HCT116 (cell line): ENCODE data around the gene FBXO47. TPM values are rescaled to one million over a fixed set of nuclear protein-coding genes. Genes with fewer than 3 reads are reported as not detected.

Source experiments
- ATAC-seq: fragments of 200-7000 bp; cut with Tn5 transposase; 2 replicates; pipeline ENCODE4 v1.9.1; 2020; ENCODE audit warnings: mild to moderate bottlenecking, moderate library complexity
- BruUV-seq: library from RNA; stranded (reverse); fragments of 400-500 nt; replicated peaks from 2 replicates; lab custom pipeline; 2021; lab: Mats Ljungman, UMichigan
- CTCF ChIA-PET: fragments of 300-600 bp; sonication (Branson Sonifier 250); formaldehyde crosslinking; loops from one replicate; lab custom pipeline; 2021; ENCODE audit warnings: antibody characterized with exemption; lab: Charles Lee
- POLR2A ChIA-PET: fragments of 300-600, 350-600 bp; sonication (Branson Sonifier 250); formaldehyde crosslinking; loops from one replicate; lab custom pipeline; 2021; ENCODE audit warnings: antibody characterized with exemption; lab: Charles Lee
- RAD21 ChIA-PET, 2 experiments: fragments of 300-600 bp; sonication (Branson Sonifier 250); formaldehyde crosslinking; loops; one replicate each; lab custom pipeline; 2023; ENCODE audit warnings: low total read pairs in 2 of 2; ENCODE audit not compliant: uncharacterized antibody in 2 of 2, unreplicated experiment in 2 of 2, low non-redundant PET in 1 of 2; lab: Charles Lee
- DNase-seq: peaks from one replicate; pipeline ENCODE4 v3.0.0-alpha.2; 2010; ENCODE audit warnings: low read depth, low spot score
- H2AFZ ChIP-seq: fragments of 200-600 bp; shearing (Covaris generic), sonication (generic); 2 replicates; pipeline ENCODE4 v1.6.1; 2017; ENCODE audit warnings: low read depth, mixed run types, mixed read lengths, antibody characterized with exemption, low read length; ENCODE audit not compliant: poor library complexity, severe bottlenecking
- H3K27ac ChIP-seq: 2 replicates; pipeline ENCODE4 v1.5.1; 2012; ENCODE audit warnings: low read depth, low read length
- H3K27me3 ChIP-seq: fragments of 200-600 bp; sonication (generic); 2 replicates; pipeline ENCODE4 v1.6.1; 2016; ENCODE audit warnings: mixed run types, low read length, mixed read lengths; ENCODE audit not compliant: insufficient read depth
- H3K36me3 ChIP-seq, 2 experiments: fragments of 200-500 bp in 1 of 2; fragments of 200-600 bp in 1 of 2; sonication (Bioruptor generic) in 1 of 2; sonication (generic) in 1 of 2; 2 replicates each; pipeline versions ENCODE4 v1.5.1 to v1.6.1; 2014 to 2016; ENCODE audit warnings: low read length in 2 of 2, inconsistent platforms in 1 of 2, mixed read lengths in 1 of 2, mixed run types in 1 of 2; ENCODE audit not compliant: insufficient read depth in 2 of 2, control insufficient read depth in 1 of 2
- H3K4me1 ChIP-seq, 2 experiments: fragments of 200-600 bp in 1 of 2; sonication (generic) in 1 of 2; 2 replicates each; pipeline versions ENCODE4 v1.5.1 to v1.6.1; 2012 to 2017; ENCODE audit warnings: low read length in 2 of 2, inconsistent platforms in 1 of 2, mild to moderate bottlenecking in 1 of 2, mixed read lengths in 1 of 2, mixed run types in 1 of 2, moderate library complexity in 1 of 2; ENCODE audit not compliant: insufficient read depth in 2 of 2, control insufficient read depth in 1 of 2
- H3K4me2 ChIP-seq: fragments of 200-600 bp; sonication (generic); 2 replicates; pipeline ENCODE4 v1.6.1; 2017; ENCODE audit warnings: mixed run types, low read length, mixed read lengths
- H3K4me3 ChIP-seq, 2 experiments: fragments of 200-600 bp in 1 of 2; sonication (generic) in 1 of 2; replicated peaks in 1 of 2; 2 replicates each; pipeline ENCODE4 v1.5.1; 2011 to 2016; ENCODE audit warnings: low read length in 2 of 2, control low read depth in 1 of 2, low read depth in 1 of 2, mild to moderate bottlenecking in 1 of 2, mixed read lengths in 1 of 2, mixed run types in 1 of 2
- H3K79me2 ChIP-seq: fragments of 200-600 bp; sonication (generic); 2 replicates; pipeline ENCODE4 v1.6.1; 2017; ENCODE audit warnings: mild to moderate bottlenecking, mixed run types, low read length, moderate library complexity, mixed read lengths; ENCODE audit not compliant: insufficient read depth
- H3K9ac ChIP-seq: fragments of 200-600 bp; sonication (generic); 2 replicates; pipeline ENCODE4 v1.6.1; 2016; ENCODE audit warnings: low read length, mixed read lengths
- H3K9me2 ChIP-seq: fragments of 200-600 bp; sonication (generic), shearing (Covaris generic); 2 replicates; pipeline ENCODE4 v1.6.1; 2017; ENCODE audit warnings: mixed run types, mild to moderate bottlenecking, moderate library complexity; ENCODE audit not compliant: insufficient read depth
- H3K9me3 ChIP-seq, 2 experiments: fragments of 200-500 bp in 1 of 2; fragments of 200-600 bp in 1 of 2; sonication (Bioruptor generic) in 1 of 2; sonication (generic) in 1 of 2; 2 replicates each; pipeline ENCODE4 v1.6.1; 2014 to 2017; ENCODE audit warnings: low read length in 2 of 2, mixed read lengths in 2 of 2, inconsistent platforms in 1 of 2, low read depth in 1 of 2, mild to moderate bottlenecking in 1 of 2, mixed run types in 1 of 2, moderate library complexity in 1 of 2; ENCODE audit not compliant: control insufficient read depth in 1 of 2, insufficient read depth in 1 of 2
- H4K20me1 ChIP-seq: fragments of 200-600 bp; sonication (generic), shearing (Covaris generic); 2 replicates; pipeline ENCODE4 v1.6.1; 2017; ENCODE audit warnings: mixed run types, mild to moderate bottlenecking, moderate library complexity; ENCODE audit not compliant: insufficient read depth
- CBX3 ChIP-seq: IDR thresholded peaks from 2 replicates; pipeline ENCODE4 v1.6.1; 2012; ENCODE audit warnings: low read depth
- CEBPB ChIP-seq: IDR thresholded peaks from 2 replicates; pipeline ENCODE4 v1.6.1; 2012; ENCODE audit warnings: low read depth
- FOSL1 ChIP-seq: IDR thresholded peaks from 2 replicates; pipeline ENCODE4 v1.6.1; 2012; ENCODE audit warnings: low read depth
- JUND ChIP-seq: IDR thresholded peaks from 2 replicates; pipeline ENCODE4 v1.6.1; 2012
- RAD21 ChIP-seq: IDR thresholded peaks from 2 replicates; pipeline ENCODE4 v1.6.1; 2012; ENCODE audit warnings: low read depth, mild to moderate bottlenecking
- SRF ChIP-seq: IDR thresholded peaks from 2 replicates; pipeline ENCODE4 v1.6.1; 2012; ENCODE audit warnings: low read depth
- TCF7L2 ChIP-seq: IDR thresholded peaks from 2 replicates; pipeline ENCODE4 v1.7.0; 2011; ENCODE audit warnings: borderline replicate concordance, inconsistent platforms; ENCODE audit not compliant: insufficient read depth, insufficient read length; ENCODE audit errors: extremely low read depth
- YY1 ChIP-seq: IDR thresholded peaks from 2 replicates; pipeline ENCODE4 v1.6.1; 2011; ENCODE audit warnings: low read length, low read depth, moderate library complexity, mild to moderate bottlenecking; ENCODE audit not compliant: insufficient replicate concordance; ENCODE audit errors: extremely low read depth
- intact Hi-C: fragments of 100-400 bp; cut with micrococcal nuclease; formaldehyde crosslinking; loops from 2 replicates; pipeline ENCODE4 v1.10.0; 2022
- total RNA-seq: library from RNA; stranded (reverse); gene quantifications from one replicate; pipeline ENCODE4 v1.2.1, GENCODE V29; 2021; ENCODE audit not compliant: unreplicated experiment
- TF ChIP-seq, protein P1 (sequence below), 3 experiments: fragments of 200-600 bp in 1 of 3; sonication (generic) in 1 of 3; IDR thresholded peaks in 2 of 3; conservative IDR thresholded peaks in 1 of 3; 2 replicates each; pipeline ENCODE4 v1.5.1; 2012 to 2017; ENCODE audit warnings: low read depth in 2 of 3, low read length in 2 of 3, antibody characterized with exemption in 1 of 3, borderline replicate concordance in 1 of 3, control low read depth in 1 of 3, mild to moderate bottlenecking in 1 of 3, mixed read lengths in 1 of 3, mixed run types in 1 of 3, moderate library complexity in 1 of 3; ENCODE audit not compliant: insufficient read depth in 1 of 3
- TF ChIP-seq, protein P2 (sequence below): IDR thresholded peaks from 2 replicates; pipeline ENCODE4 v1.6.1; 2012
- TF ChIP-seq, protein P3 (sequence below): IDR thresholded peaks from 2 replicates; pipeline ENCODE4 v1.6.1; 2012; ENCODE audit warnings: low read depth

The FBXO47 gene
- total RNA-seq, 1 experiment from 2014 or later: not detected

DNA sequence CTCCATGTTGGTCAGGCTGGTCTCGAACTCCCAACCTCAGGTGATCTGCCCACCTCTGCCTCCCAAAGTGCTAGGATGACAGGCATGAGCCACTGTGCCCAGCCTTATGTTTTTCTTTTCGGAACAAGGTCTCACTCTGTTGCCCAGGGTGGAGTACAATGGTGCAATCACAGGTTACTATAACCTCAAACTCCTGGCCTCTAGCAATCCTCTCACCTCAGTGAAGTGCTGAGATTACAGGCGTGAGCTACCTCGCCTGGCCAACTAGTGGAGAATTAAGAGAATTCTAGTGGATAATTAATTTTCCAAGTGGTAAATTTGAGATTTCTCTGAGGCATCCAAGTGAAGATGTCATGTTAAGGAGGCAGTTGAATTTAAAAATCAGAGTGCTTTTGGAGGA is 2.9 kb upstream of the FBXO47 start:
- ChIA-PET POLR2A (interaction anchor here (1.4 kb wide), 1 partner anchor 183 kb away, joined by 4 read pairs; no protein-coding TSS in a partner anchor), CTCF (interaction anchor here (0.6 to 1.6 kb wide), 4 partner anchors 12 to 274 kb away, joined by 4 to 8 read pairs (median 4); no protein-coding TSS in a partner anchor), RAD21 (no interaction called here)
- Histone ChIP-seq H3K4me3 (no peak overlapping the region), H3K27ac (no peak overlapping the region), H4K20me1 (no peaks in the 10 kb centered on the region), H3K9me2 (no peaks in the 10 kb centered on the region), H3K9ac (no peak overlapping the region), H3K4me1 (peaks cover 11 to 12% of the 10 kb centered on the region in 2 experiments), H3K27me3 (no peaks in the 10 kb centered on the region), H3K36me3 (no peaks in the 10 kb centered on the region), H3K9me3 (no peaks in the 10 kb centered on the region), H3K79me2 (no peaks in the 10 kb centered on the region), H2AFZ (peak overlapping the region; percentile 77), H3K4me2 (no peak overlapping the region)
- TF ChIP-seq, protein P1, sequence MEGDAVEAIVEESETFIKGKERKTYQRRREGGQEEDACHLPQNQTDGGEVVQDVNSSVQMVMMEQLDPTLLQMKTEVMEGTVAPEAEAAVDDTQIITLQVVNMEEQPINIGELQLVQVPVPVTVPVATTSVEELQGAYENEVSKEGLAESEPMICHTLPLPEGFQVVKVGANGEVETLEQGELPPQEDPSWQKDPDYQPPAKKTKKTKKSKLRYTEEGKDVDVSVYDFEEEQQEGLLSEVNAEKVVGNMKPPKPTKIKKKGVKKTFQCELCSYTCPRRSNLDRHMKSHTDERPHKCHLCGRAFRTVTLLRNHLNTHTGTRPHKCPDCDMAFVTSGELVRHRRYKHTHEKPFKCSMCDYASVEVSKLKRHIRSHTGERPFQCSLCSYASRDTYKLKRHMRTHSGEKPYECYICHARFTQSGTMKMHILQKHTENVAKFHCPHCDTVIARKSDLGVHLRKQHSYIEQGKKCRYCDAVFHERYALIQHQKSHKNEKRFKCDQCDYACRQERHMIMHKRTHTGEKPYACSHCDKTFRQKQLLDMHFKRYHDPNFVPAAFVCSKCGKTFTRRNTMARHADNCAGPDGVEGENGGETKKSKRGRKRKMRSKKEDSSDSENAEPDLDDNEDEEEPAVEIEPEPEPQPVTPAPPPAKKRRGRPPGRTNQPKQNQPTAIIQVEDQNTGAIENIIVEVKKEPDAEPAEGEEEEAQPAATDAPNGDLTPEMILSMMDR (IDR thresholded peaks at IDR 0.05 in 2 of 3, conservative IDR thresholded peaks at IDR 0.05 in 1 of 3; ENCODE audit: borderline replicate concordance in 1 of 3, insufficient read depth in 1 of 3, low read depth in 2 of 3, low read length in 2 of 3): peak in 2 of 3 experiments; percentile 18 to 31; a peak in 2 of 6 replicates
- TF ChIP-seq RAD21: no peak
- no TSS peak for BruUV-seq
- DNase-seq: no peak
- intact Hi-C loops: no loop called here
- ATAC-seq: peak; percentile 43; the same call in 1 of the 2 replicates

DNA sequence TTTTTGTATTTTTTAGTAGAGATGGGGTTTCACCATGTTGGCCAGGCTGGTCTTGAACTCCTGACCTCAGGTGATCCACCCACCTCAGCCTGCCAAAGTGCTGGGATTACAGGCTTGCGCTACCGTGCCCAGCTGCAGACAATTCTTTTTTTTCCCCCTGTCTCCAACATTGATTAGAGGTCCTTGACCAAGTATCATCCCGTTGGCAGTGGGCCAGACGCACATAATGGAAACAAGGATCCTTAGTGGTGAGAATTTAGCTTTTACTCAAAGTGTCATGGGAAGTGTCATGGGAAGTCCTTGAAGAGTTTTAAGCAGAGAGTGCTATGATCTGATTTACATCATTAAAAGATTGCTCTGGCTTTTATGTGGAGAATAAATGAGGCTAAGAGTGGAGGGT is 2.1 kb upstream of the FBXO47 start:
- no peaks in the 10 kb centered on the region for H3K9me2 ChIP-seq
- no peaks in the 10 kb centered on the region for H4K20me1 ChIP-seq
- no peak overlapping the region for H3K4me3 ChIP-seq
- RAD21 ChIA-PET: no interaction called here
- BruUV-seq: no TSS peak
- POLR2A ChIA-PET: no interaction called here
- peak overlapping the region; percentile 40 for H2AFZ ChIP-seq
- intact Hi-C loops: no loop called here
- H3K4me1 ChIP-seq: peaks cover 6 to 7% of the 10 kb centered on the region in 2 experiments; a peak in 2 of 4 replicates
- CTCF ChIA-PET: no interaction called here
- no peak overlapping the region for H3K9ac ChIP-seq
- DNase-seq: no peak
- H3K27me3 ChIP-seq: no peaks in the 10 kb centered on the region
- no peak overlapping the region for H3K4me2 ChIP-seq
- no peaks in the 10 kb centered on the region for H3K79me2 ChIP-seq
- ATAC-seq: no peak
- H3K27ac ChIP-seq: no peak overlapping the region
- H3K36me3 ChIP-seq: no peaks in the 10 kb centered on the region
- H3K9me3 ChIP-seq: no peaks in the 10 kb centered on the region
- no peak for TF ChIP-seq YY1
- no peak for TF ChIP-seq SRF
- TF ChIP-seq CBX3: no peak
- TF ChIP-seq JUND: no peak
- TF ChIP-seq CEBPB: no peak
- TF ChIP-seq FOSL1: no peak
- TF ChIP-seq, protein P2, sequence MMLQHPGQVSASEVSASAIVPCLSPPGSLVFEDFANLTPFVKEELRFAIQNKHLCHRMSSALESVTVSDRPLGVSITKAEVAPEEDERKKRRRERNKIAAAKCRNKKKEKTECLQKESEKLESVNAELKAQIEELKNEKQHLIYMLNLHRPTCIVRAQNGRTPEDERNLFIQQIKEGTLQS: no peak
- TF ChIP-seq, protein P1 (IDR thresholded peaks at IDR 0.05 in 2 of 3, conservative IDR thresholded peaks at IDR 0.05 in 1 of 3; ENCODE audit: borderline replicate concordance in 1 of 3, insufficient read depth in 1 of 3, low read depth in 2 of 3, low read length in 2 of 3): no peak
- no peak for TF ChIP-seq TCF7L2
- TF ChIP-seq, protein P3, sequence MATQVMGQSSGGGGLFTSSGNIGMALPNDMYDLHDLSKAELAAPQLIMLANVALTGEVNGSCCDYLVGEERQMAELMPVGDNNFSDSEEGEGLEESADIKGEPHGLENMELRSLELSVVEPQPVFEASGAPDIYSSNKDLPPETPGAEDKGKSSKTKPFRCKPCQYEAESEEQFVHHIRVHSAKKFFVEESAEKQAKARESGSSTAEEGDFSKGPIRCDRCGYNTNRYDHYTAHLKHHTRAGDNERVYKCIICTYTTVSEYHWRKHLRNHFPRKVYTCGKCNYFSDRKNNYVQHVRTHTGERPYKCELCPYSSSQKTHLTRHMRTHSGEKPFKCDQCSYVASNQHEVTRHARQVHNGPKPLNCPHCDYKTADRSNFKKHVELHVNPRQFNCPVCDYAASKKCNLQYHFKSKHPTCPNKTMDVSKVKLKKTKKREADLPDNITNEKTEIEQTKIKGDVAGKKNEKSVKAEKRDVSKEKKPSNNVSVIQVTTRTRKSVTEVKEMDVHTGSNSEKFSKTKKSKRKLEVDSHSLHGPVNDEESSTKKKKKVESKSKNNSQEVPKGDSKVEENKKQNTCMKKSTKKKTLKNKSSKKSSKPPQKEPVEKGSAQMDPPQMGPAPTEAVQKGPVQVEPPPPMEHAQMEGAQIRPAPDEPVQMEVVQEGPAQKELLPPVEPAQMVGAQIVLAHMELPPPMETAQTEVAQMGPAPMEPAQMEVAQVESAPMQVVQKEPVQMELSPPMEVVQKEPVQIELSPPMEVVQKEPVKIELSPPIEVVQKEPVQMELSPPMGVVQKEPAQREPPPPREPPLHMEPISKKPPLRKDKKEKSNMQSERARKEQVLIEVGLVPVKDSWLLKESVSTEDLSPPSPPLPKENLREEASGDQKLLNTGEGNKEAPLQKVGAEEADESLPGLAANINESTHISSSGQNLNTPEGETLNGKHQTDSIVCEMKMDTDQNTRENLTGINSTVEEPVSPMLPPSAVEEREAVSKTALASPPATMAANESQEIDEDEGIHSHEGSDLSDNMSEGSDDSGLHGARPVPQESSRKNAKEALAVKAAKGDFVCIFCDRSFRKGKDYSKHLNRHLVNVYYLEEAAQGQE: no peak
